Panc1 (cell line): ENCODE measurements around the gene FKBP1A. TPM values are rescaled to one million over a fixed set of nuclear protein-coding genes. Genes with fewer than 3 reads are reported as not detected.

Source experiments
- ATAC-seq: fragments of 200-7000 bp; cut with Tn5 transposase; 2 replicates; pipeline ENCODE4 v1.9.1; 2020; ENCODE audit warnings: mild to moderate bottlenecking, moderate library complexity
- BruUV-seq: library from RNA; stranded (reverse); fragments of 400-500 nt; replicated peaks from 2 replicates; lab custom pipeline; 2021; lab: Mats Ljungman, UMichigan
- CTCF ChIA-PET: fragments of 300-600 bp; sonication (Branson Sonifier 250); formaldehyde crosslinking; loops from one replicate; lab custom pipeline; 2022; ENCODE audit warnings: antibody characterized with exemption; lab: Charles Lee
- POLR2A ChIA-PET: fragments of 300-600 bp; sonication (Branson Sonifier 250); formaldehyde crosslinking; loops from one replicate; lab custom pipeline; 2022; ENCODE audit warnings: antibody characterized with exemption; lab: Charles Lee
- DNase-seq: peaks from one replicate; pipeline ENCODE4 v3.0.0-alpha.2; 2010; ENCODE audit warnings: low read depth, low spot score
- H3K27ac ChIP-seq: 2 replicates; pipeline ENCODE4 v1.5.1; 2011; ENCODE audit warnings: mild to moderate bottlenecking, low read length, inconsistent platforms
- H3K27me3 ChIP-seq: fragments of 200-500 bp; sonication (Bioruptor generic); 2 replicates; pipeline ENCODE4 v1.6.0; 2014; ENCODE audit warnings: low read length, inconsistent platforms; ENCODE audit not compliant: control insufficient read depth, insufficient read depth
- H3K36me3 ChIP-seq: fragments of 200-500 bp; sonication (Bioruptor generic); 2 replicates; pipeline ENCODE4 v1.5.1; 2014; ENCODE audit warnings: inconsistent platforms, mild to moderate bottlenecking, low read length, moderate library complexity; ENCODE audit not compliant: control insufficient read depth, insufficient read depth
- H3K4me1 ChIP-seq: 2 replicates; pipeline ENCODE4 v1.5.1; 2011; ENCODE audit warnings: inconsistent platforms, mild to moderate bottlenecking, low read length, moderate library complexity; ENCODE audit not compliant: control insufficient read depth, insufficient read depth
- H3K4me3 ChIP-seq, 2 experiments: 2 replicates each; pipeline ENCODE4 v1.5.1; 2011 to 2012; ENCODE audit warnings: low read depth in 2 of 2, low read length in 2 of 2, mild to moderate bottlenecking in 2 of 2, inconsistent platforms in 1 of 2, moderate library complexity in 1 of 2
- H3K9me3 ChIP-seq: fragments of 200-500 bp; sonication (Bioruptor generic); 2 replicates; pipeline ENCODE4 v1.5.1; 2014; ENCODE audit warnings: low read depth, mild to moderate bottlenecking, inconsistent platforms, low read length, moderate library complexity; ENCODE audit not compliant: control insufficient read depth, insufficient read depth
- CTCF ChIP-seq: fragments of 450-650 bp; IDR thresholded peaks from 2 replicates; pipeline ENCODE4 v1.5.1; 2017; ENCODE audit warnings: mild to moderate bottlenecking
- POLR2AphosphoS5 ChIP-seq: IDR thresholded peaks from 2 replicates; pipeline ENCODE4 v1.6.1; 2012; ENCODE audit warnings: mild to moderate bottlenecking, low read depth, low read length, moderate library complexity
- SIN3A ChIP-seq: IDR thresholded peaks from 2 replicates; pipeline ENCODE4 v1.6.1; 2012; ENCODE audit warnings: low read depth, mild to moderate bottlenecking, low read length, moderate library complexity, borderline replicate concordance; ENCODE audit not compliant: insufficient read depth
- TCF7L2 ChIP-seq: IDR thresholded peaks from 2 replicates; pipeline ENCODE4 v1.6.1; 2011; ENCODE audit warnings: mild to moderate bottlenecking, low read depth, low read length, inconsistent platforms
- in situ Hi-C: cut with HindIII; loops from 2 replicates; pipeline ENCODE4 v1.10.0; 2016; ENCODE audit warnings: low sequenced_read_pairs, low pct_unique_long_range_greater_than_20kb
- intact Hi-C: fragments of 100-400 bp; cut with micrococcal nuclease; formaldehyde crosslinking; loops from one replicate; pipeline ENCODE4 v1.10.0; 2022; ENCODE audit not compliant: unreplicated experiment
- total RNA-seq: library from RNA; stranded (reverse); gene quantifications from one replicate; pipeline ENCODE4 v1.2.1, GENCODE V29; 2021; ENCODE audit not compliant: unreplicated experiment
- TF ChIP-seq, protein P1 (sequence below), 2 experiments: IDR thresholded peaks; 2 replicates each; pipeline ENCODE4 v1.6.1; 2011 to 2012; ENCODE audit warnings: low read depth in 2 of 2, control low read depth in 1 of 2, low read length in 1 of 2, mild to moderate bottlenecking in 1 of 2, moderate library complexity in 1 of 2; ENCODE audit not compliant: insufficient read depth in 1 of 2

The FKBP1A gene
- total RNA-seq, 1 experiment from 2014 or later = 695 TPM

DNA sequence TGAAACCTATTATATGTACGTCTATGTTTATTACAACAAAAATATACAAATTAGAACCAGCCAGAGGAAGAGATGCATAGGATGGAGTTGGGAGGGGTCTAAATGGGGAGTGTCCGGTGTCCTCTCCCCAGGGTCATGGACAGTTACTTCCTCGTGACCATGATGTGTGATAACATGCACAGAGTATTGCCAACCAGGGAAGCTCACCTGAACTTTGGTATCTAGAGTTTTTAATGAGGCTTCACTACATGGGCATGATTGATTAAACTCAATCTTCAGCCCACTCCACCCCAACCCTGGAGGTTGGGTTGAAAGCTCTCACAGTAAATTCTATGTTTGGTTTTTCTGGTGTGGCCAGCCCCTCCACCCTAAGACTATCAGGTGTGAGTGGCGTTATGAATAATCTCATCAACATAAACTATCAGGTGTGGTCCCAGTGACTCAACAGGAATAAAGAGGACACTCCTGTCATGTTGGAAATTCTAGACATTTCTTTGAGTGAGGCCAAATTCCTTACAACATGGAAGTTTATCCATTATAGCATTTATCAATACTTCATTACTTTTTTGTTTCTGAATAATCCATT is 36.4 kb upstream of the FKBP1A start:
- ChIA-PET POLR2A (no interaction called here), CTCF (no interaction called here)
- ATAC-seq (no peak), DNase-seq (no peak)
- Histone ChIP-seq H3K4me3 (no peak overlapping the region), H3K36me3 (no peaks in the 10 kb centered on the region), H3K27ac (peak overlapping the region; percentile 78), H3K27me3 (no peaks in the 10 kb centered on the region), H3K4me1 (peaks cover 32% of the 10 kb centered on the region), H3K9me3 (peaks cover 19% of the 10 kb centered on the region; the same call in 1 of the 2 replicates)
- no peak for TF ChIP-seq TCF7L2
- no peak for TF ChIP-seq CTCF
- TF ChIP-seq, protein P1, sequence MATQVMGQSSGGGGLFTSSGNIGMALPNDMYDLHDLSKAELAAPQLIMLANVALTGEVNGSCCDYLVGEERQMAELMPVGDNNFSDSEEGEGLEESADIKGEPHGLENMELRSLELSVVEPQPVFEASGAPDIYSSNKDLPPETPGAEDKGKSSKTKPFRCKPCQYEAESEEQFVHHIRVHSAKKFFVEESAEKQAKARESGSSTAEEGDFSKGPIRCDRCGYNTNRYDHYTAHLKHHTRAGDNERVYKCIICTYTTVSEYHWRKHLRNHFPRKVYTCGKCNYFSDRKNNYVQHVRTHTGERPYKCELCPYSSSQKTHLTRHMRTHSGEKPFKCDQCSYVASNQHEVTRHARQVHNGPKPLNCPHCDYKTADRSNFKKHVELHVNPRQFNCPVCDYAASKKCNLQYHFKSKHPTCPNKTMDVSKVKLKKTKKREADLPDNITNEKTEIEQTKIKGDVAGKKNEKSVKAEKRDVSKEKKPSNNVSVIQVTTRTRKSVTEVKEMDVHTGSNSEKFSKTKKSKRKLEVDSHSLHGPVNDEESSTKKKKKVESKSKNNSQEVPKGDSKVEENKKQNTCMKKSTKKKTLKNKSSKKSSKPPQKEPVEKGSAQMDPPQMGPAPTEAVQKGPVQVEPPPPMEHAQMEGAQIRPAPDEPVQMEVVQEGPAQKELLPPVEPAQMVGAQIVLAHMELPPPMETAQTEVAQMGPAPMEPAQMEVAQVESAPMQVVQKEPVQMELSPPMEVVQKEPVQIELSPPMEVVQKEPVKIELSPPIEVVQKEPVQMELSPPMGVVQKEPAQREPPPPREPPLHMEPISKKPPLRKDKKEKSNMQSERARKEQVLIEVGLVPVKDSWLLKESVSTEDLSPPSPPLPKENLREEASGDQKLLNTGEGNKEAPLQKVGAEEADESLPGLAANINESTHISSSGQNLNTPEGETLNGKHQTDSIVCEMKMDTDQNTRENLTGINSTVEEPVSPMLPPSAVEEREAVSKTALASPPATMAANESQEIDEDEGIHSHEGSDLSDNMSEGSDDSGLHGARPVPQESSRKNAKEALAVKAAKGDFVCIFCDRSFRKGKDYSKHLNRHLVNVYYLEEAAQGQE (IDR thresholded peaks at IDR 0.05; ENCODE audit: insufficient read depth in 1 of 2, low read depth in 2 of 2, low read length in 1 of 2) = no peak
- no peak for TF ChIP-seq SIN3A
- no peak for TF ChIP-seq POLR2AphosphoS5
- intact Hi-C loops = no loop called here
- in situ Hi-C loops = no loop called here
- no TSS peak for BruUV-seq

DNA sequence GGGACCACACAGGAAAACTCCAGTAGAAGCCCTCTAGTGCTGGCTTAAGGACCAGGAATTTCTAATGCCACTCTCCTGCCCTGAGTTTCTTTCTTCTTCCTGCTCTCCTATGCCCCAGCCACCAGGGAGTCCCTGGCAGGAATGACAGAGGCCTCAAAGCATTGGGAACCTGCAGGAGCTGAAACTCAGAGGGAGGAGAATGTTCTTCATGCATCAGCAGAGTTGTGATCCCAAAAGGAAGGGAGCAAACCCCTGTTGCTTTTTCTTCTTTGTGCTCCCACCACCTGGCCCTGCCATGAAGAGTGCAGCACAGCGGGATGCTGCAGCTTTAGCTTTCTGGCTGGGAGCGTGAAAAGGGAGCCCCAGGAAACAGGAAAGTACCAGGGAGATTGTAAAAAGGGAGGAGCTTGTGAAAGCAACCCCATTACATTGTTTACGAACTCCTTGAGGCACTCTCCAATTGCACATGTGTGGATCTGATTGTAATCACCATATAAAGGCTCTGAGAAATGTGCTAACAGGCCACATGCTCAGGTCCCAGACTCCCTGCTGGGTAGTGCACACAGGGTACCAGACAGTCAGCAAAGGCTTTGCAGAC is 34.7 kb upstream of the FKBP1A start:
- POLR2A ChIA-PET = interaction anchor here (0.7 to 0.9 kb wide), 2 partner anchors 45 to 126 kb away, joined by 3 read pairs; no protein-coding TSS in a partner anchor
- H3K27me3 ChIP-seq = no peaks in the 10 kb centered on the region
- peaks cover 32% of the 10 kb centered on the region for H3K4me1 ChIP-seq
- no peak overlapping the region for H3K4me3 ChIP-seq
- in situ Hi-C loops = no loop called here
- peak; percentile 82 for ATAC-seq
- TF ChIP-seq SIN3A (no peak), CTCF (peak; percentile 10; the same call in 1 of the 2 replicates)
- no peak for DNase-seq
- CTCF ChIA-PET = interaction anchor here (1.1 kb wide), 1 partner anchor 34 kb away, joined by 9 read pairs; the partner anchor contains the start of gene FKBP1A
- intact Hi-C loops = no loop called here
- peak overlapping the region; percentile 78 for H3K27ac ChIP-seq
- no TSS peak for BruUV-seq
- no peaks in the 10 kb centered on the region for H3K36me3 ChIP-seq
- H3K9me3 ChIP-seq = peaks cover 11% of the 10 kb centered on the region; the same call in 1 of the 2 replicates
